GM19099 (cell line): Measurements from ENCODE around the gene SH3RF2.

Experiments used
- POLR2A ChIP-seq: IDR thresholded peaks from 3 replicates; pipeline ENCODE4 v1.6.1; 2011; ENCODE audit warnings: low read depth; ENCODE audit not compliant: insufficient read length; ENCODE audit errors: extremely low read depth

SH3RF2 gene

DNA sequence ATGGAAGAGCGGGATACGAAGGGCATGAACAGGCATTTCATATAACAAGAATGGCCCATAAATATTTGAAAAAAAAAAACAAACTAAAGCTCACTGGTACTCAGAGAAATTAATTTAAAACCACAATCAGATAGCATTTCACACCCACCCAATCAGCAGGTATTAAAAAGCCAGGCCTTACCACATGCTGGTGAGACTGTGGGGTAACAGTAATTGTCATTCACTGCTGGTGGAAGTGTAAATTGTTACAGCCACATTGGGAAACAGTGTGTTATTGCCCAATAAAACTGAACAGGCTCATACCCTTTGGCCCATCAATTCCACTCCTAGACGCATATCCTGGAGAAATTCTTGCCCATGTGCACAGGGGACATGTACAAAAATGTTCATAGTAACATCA, 103.0 kb downstream of the SH3RF2 start:
- no peak for TF ChIP-seq POLR2A

DNA sequence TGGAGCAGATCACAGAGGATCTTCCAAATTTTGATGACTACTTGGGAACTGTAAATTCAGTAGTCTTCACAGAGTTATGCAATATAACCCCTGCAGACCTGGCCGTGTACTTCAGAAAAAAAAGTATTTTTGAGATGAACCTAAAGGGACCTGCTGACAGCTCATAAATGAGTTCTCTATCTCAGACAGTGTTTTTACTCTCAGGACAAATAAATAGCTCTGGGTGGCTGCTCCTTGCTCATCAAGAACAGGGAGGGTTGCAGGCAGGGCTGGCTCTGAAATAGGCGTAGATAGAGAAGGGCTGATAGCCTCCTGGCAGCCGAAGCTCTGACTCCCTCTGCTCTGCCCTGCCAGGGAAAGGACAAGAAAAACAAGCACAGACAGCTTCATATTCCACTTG, 104.1 kb downstream of the SH3RF2 start:
- no peak for TF ChIP-seq POLR2A

DNA sequence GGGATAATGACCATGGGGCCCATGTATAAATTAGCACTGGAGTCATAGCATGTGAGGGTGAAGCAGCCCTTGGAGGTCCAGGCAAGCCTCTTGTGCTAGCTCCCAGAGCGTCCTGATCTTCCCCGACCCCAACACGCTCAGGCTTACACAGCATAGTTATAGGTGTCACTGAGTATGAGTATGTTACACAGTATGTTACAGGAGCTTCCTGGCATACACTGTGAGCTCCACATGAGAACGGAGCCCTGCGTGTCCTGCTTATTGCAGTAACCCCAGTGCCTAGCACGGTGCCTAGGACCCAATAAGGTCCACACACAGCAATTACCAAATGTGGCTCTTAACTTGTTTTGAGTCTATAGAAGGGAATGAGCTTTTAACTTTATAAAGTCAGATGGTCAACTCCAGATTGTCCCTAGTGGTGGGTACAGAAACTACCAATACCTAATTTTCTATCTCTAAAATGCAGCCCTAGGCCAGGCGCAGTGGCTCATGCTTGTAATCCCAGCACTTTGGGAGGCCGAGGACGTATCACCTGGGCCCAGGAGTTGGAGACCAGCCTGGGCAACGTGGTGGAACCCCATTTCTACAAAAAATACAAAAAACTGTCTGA, 104.9 kb downstream of the SH3RF2 start:
- TF ChIP-seq POLR2A: no peak

DNA sequence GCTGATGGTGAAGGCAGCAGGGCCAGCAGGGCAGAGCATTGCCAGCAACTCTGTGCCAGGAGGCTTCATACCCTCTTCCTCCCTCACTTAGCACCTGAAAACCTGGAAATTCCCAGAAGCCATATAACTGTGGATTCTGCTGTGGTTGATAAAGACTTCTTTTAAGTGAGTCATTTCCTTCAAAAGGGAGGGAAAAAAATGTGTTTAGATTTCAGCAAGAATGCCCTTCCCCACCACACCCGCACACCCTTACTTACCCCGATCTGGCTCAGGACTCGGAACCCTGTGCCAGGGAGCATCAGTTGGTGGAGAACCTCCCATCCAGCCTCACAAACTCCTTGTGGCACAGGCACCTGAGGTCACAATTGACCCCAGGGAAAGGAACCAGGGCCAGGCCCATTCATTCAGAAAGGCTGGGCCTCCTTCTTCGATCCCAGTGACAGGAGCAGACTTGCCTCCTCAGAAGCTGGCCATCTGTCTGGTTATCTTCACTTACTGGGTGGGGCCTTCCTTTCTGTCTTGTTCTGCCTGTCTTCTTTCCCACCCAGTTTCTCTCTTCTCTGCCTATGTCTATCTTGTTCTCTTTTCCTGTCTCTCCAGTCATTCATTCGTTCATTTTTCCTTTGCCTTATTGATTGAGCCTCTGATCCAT, 106.4 kb downstream of the SH3RF2 start:
- no peak for TF ChIP-seq POLR2A

DNA sequence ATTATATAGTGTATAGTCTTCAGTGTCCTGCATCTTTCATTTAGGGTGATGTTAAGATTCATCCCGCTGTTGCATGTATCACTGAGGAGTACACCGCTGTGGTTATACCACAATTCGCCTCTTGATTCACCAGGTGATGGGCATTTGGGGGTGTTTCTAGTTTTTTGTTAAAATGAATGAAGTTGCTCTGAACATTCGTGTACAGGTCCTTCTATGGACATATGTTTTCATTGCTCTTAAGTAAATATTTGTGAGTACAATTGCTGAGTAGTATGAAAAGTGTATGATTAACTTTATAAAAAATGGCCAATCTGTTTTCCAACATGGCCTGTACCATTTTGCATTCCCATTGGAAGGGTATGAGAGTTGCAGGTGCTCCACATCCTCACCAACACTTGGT, 107.3 kb downstream of the SH3RF2 start:
- TF ChIP-seq POLR2A: no peak

DNA sequence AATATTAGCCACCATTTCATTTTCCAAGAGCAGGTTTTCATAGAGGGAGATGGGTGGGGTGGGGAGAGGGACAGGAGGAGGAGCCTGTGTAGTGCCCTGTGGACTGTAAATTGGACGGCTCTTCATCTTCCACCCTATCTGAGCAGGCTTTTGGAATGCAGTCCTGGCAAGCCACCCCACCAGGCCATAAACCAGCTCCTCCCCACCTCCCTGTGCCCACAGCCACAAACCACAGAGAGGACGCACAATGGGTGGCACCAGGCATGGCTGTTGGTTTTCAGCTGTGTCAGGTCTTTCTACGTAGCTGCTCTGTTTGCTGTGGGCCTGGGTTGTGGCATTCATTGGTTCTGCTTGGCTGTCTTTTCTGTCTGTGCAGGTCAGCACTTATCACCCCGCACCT, 111.0 kb downstream of the SH3RF2 start:
- no peak for TF ChIP-seq POLR2A

DNA sequence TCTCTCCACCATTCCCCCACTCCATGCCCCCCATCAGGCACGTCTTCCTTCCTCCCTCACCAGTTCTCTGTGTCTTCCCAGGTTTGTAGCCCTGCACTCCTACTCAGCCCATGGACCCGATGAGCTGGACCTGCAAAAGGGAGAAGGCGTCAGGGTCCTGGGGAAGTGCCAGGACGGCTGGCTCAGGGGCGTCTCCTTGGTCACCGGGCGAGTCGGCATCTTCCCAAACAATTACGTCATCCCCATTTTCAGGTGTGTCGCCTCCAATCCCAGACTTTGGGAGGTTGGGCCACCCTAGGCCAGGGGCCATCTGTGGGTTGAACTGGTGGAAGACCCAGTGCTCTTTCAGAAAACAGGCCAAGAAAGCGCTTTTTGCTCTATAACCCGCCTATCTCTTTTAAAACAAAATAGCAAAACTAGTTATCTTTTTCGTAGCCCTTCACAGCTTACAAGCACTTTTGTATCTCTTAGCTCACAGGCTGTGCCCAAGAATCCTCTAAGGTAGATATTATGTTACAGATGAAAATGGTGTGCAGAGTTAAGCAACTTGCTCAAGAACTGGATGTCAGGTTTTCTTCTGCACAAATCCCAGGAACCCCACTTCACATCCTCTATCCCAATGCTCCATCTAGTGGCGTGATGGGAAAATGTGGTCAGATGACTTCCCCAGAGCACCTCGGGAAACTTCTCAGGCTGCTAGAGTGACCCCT, 112.8 kb downstream of the SH3RF2 start:
- TF ChIP-seq POLR2A: no peak

DNA sequence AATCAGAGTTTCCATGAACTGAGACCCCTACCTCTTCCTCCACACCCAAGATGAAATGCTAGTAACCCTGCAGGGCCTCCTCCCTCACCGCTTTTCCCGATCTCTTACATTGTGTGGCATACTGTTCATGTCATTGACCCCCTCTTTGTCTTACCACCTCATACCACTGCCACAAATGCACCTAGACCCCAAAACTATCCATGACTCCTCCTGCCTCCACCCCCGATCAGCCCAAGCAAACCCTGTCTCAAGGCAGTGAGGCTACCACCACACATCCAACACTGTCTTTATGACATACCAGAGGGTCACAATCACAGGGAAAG, 113.3 kb downstream of the SH3RF2 start:
- TF ChIP-seq POLR2A: no peak

DNA sequence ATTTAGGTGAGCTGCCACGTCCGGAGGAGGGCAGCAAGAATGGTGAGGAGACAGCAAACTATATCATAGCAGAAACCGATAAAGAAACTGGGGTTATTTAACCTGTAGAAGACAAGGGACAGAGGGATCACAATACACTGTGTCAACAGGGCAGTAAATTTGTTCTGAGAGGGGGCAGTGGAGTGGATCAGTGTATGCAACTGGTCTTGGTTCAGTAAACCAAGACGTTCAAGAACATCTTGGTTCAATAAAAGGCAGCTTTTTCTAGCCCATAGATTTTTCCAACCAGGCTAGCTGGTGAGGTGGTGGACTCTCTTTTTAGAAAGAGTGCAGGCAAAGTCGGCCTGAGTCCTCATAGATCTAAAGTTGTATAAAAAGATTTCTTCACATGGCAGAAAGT, 113.7 kb downstream of the SH3RF2 start:
- no peak for TF ChIP-seq POLR2A

DNA sequence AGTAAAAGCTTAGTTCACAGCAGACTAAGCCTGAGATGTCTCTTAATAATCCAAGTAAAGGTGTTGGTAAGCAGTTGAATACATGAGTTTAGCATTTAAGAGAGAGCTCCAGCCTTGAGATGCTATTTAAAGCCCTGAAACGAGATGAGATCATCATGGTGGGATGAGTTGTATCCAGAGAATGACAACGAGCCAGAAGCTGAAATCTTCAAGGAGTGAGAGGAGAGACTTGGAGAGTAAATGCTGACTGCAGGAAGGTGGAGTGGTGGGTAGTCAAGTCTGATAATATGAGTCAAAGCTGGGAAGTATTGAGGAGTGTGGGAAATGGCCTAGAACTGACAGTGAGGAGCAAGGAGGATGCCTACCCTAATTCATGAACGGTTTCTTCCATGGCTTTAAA, 115.3 kb downstream of the SH3RF2 start:
- no peak for TF ChIP-seq POLR2A

DNA sequence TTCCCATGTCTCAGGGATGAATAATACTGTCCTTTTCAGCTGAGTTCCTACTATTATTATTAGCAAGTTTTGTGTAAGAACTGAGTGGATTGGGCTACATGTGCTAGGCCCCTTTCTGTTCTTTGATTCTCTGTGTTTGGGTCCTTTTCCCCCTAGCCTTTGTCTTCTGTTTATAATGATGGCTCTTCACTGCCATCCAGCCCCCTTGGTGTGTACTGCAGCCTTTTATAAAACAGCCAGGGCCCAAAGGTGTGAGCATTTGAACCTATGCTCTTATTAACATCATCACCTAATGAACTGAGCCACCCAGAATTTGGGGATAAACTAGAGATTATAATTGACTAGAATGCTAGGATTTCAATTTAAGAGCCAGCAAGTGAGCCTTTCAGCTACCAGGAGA, 116.4 kb downstream of the SH3RF2 start:
- no peak for TF ChIP-seq POLR2A

DNA sequence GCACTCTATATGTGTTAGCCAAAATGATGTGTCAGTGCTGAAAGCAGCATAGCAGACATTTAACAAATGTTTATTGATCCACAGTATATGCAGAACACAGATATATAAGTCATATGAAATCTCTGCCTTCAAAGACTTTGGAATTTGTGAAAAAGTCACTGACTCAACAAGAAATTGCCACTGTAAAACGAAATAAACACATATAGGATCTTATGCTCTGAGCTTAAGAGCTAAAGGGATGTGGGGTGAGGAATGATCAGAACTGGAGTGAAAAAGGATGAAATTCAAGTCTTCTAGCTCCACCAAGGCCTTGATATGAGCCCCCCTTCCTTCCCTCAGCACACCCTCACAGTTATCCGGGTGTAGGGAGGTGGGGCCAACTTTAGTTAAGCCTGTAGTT, 119.1 kb downstream of the SH3RF2 start:
- no peak for TF ChIP-seq POLR2A

DNA sequence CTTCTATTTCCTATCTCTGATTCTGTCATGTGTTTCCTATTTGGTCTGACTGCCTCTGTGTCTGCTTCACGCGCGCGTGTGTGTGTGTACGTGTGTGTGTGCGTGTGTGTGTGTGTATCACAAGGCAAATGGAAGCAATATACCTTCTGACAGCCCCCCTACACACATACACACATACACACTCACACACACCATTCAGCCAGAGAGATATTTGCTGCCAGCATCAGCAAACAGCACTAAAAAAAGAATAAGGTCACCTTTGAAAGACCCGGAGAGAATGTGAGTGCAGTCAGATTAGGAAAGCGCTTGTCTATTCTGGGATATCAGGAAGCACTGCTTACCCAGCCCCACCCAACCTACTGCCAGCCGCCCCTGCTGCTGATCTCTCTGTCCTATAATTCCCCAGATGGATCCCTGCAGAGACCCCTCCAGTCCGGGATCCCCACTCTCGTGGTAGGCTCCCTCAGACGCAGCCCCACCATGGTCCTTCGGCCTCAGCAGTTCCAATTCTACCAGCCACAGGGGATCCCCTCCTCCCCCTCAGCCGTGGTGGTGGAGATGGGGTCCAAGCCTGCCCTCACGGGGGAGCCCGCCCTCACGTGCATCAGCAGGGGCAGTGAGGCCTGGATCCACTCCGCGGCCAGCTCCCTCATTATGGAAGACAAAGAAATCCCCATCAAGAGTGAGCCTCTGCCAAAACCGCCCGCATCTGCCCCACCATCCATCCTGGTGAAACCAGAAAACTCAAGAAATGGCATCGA, 123.3 kb downstream of the SH3RF2 start:
- no peak for TF ChIP-seq POLR2A

DNA sequence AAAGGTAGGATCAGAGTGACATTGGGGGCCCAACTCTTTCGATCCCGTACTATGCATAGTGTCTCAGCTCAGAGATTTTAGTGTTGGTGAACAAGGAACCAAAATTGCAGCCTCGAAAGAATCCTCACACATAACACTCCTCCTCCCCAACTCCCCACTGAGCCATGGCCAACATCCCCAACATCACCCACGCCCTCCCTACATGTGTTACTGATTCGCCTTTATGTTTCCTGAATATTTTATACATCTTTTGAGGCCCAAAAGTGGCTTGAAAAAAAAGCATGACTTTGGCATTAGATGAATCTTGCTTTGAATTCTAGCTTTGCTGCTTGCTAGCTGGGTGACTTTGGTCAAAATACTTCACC, 123.8 kb downstream of the SH3RF2 start:
- TF ChIP-seq POLR2A: no peak

DNA sequence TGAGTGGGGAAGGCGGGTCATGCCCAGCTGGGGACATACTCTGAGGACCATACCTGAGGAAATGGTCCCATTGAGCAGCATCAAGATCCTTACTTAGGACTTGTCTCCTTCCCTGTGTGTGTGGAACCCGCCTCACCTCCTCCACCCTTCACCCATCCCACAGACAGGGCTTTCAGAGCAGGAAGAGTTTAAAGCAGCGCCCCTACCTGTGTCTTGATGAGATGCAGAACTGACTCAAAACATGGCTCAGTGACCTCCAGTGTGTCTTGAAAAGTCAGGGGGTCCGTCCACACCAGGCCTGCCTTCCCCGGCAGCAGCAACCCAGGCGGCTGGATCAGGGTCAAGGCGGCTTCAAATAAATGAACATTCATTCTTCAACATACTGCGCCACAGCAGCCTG, 130.6 kb downstream of the SH3RF2 start:
- TF ChIP-seq POLR2A: no peak

DNA sequence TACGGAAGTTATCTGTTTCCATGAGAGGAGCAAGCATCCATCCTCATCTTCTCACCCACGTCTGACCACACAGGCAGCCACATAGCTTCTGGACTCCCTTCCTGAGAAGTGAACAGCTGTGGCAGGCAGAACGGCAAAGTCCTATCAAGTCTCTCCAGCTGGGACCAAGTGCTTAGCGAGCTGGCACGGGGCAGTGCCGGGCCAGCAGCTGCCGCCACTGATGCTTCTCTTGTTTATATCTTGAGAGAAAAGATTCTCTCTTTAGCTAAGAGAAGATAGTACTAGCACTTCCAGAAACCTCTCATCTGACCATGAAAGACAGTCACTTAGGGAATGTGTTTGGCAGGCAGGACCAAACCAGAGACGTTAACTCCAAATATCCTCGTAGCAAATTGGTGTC, 131.8 kb downstream of the SH3RF2 start:
- TF ChIP-seq POLR2A: no peak
